SK-N-SH (cell line): Measurements from ENCODE around the gene KIF5C.

Experiments used
- EZH2phosphoT487 ChIP-seq: fragments of 200-600 bp; sonication (generic); IDR thresholded peaks from 2 replicates; pipeline ENCODE4 v1.6.1; 2017; ENCODE audit warnings: low read depth, mixed run types, mild to moderate bottlenecking, antibody characterized with exemption, moderate library complexity, borderline replicate concordance
- MXI1 ChIP-seq: IDR thresholded peaks from 2 replicates; pipeline ENCODE4 v1.6.1; 2012; ENCODE audit warnings: mild to moderate bottlenecking, low read depth, low read length, improper control_type of control experiment
- POLR2AphosphoS5 ChIP-seq: IDR thresholded peaks from 2 replicates; pipeline ENCODE4 v1.6.1; 2012; ENCODE audit warnings: low read depth, low read length
- RCOR1 ChIP-seq: fragments of 150-350 bp; IDR thresholded peaks from 2 replicates; pipeline ENCODE4 v1.6.1; 2017; ENCODE audit warnings: antibody characterized with exemption, low read length
- SMC3 ChIP-seq: IDR thresholded peaks from 2 replicates; pipeline ENCODE4 v1.6.1; 2012; ENCODE audit warnings: low read depth, low read length, improper control_type of control experiment
- TF ChIP-seq, protein P1 (sequence below): fragments of 200-600 bp; sonication (generic); IDR thresholded peaks from 2 replicates; pipeline ENCODE4 v1.6.1; 2017; ENCODE audit warnings: antibody characterized with exemption, mild to moderate bottlenecking, moderate library complexity

DNA sequence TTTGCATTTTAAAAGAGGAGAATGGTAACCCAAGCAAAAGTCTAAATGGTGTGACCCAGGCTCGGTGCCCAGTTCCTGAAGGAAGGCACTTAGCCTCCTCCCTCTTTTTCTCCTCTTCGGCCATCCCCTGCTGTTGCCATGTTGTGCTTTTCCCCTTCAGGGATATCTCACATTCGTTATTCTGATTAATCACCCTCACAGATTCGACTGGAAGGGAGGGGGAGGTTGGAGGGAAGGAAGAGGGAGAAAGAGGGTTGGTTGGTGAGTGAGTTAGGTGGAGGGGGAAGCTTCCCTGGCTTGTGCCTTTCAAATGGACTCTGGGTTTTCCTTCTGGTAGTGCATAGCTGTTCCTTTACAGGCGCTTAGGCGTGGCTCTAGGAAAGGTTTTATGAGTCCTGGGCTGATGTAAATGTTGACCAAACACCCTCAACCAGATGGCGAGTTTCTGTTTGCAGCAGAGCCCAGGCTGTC is 124.5 kb downstream of the KIF5C start:
- TF ChIP-seq POLR2AphosphoS5: no peak
- TF ChIP-seq EZH2phosphoT487: no peak
- TF ChIP-seq, protein P1, sequence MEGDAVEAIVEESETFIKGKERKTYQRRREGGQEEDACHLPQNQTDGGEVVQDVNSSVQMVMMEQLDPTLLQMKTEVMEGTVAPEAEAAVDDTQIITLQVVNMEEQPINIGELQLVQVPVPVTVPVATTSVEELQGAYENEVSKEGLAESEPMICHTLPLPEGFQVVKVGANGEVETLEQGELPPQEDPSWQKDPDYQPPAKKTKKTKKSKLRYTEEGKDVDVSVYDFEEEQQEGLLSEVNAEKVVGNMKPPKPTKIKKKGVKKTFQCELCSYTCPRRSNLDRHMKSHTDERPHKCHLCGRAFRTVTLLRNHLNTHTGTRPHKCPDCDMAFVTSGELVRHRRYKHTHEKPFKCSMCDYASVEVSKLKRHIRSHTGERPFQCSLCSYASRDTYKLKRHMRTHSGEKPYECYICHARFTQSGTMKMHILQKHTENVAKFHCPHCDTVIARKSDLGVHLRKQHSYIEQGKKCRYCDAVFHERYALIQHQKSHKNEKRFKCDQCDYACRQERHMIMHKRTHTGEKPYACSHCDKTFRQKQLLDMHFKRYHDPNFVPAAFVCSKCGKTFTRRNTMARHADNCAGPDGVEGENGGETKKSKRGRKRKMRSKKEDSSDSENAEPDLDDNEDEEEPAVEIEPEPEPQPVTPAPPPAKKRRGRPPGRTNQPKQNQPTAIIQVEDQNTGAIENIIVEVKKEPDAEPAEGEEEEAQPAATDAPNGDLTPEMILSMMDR: no peak
- no peak for TF ChIP-seq RCOR1
- TF ChIP-seq SMC3: no peak
- TF ChIP-seq MXI1: no peak
